ENCODE data around the gene LRRN2. TPM values are rescaled to one million over a fixed set of nuclear protein-coding genes. Genes with fewer than 3 reads are reported as not detected.

Gene LRRN2
- total and polyA plus RNA-seq, 2 of the 8 experiments (the other 6 are each of a cell fraction or from before 2014, with no cell fraction given): 1.8 to 2.3 TPM

- Histone ChIP-seq H3K18ac (ENCODE audit: extremely low read depth, low read length) (no peak overlapping the region), H4K20me1 (replicated peaks in 1 of 2; ENCODE audit: control insufficient read depth in 1 of 2, insufficient read depth in 2 of 2, low read length in 2 of 2) (no peaks in the 10 kb centered on the region), H2BK15ac (ENCODE audit: low read length) (no peak overlapping the region), H3K27me3 (replicated peaks in 1 of 4; ENCODE audit: control insufficient read depth in 3 of 4, extremely low read depth in 1 of 4, insufficient read depth in 3 of 4, low read length in 3 of 4) (no peaks in the 10 kb centered on the region; a peak in 1 of 7 replicates), H2BK5ac (ENCODE audit: low read depth, low read length) (no peak overlapping the region), H3K9me3 (ENCODE audit: insufficient read depth in 2 of 2, low read depth in 1 of 2, low read length in 1 of 2) (no peaks in the 10 kb centered on the region), H2BK20ac (ENCODE audit: low read length) (no peak overlapping the region), H3K79me2 (ENCODE audit: control insufficient read depth in 1 of 2, insufficient read depth in 2 of 2, low read length in 2 of 2) (no peaks in the 10 kb centered on the region), H3K79me1 (ENCODE audit: low read depth, low read length) (no peaks in the 10 kb centered on the region), H3K56ac (replicated peaks; ENCODE audit: insufficient read length, low read depth, low read length) (no peak overlapping the region), H4K8ac (ENCODE audit: extremely low read depth, insufficient read depth, low read length) (no peak overlapping the region), H3K23ac (ENCODE audit: insufficient read length) (no peak overlapping the region), H4K91ac (replicated peaks; ENCODE audit: insufficient read length, low read length) (no peak overlapping the region), H2AFZ (ENCODE audit: low read length) (no peak overlapping the region), H3K27ac (ENCODE audit: low read depth, low read length) (no peak overlapping the region), H3K23me2 (ENCODE audit: low read depth, low read length) (no peaks in the 10 kb centered on the region), H3K4ac (replicated peaks; ENCODE audit: insufficient read length, low read depth, low read length) (no peak overlapping the region), H3K14ac (ENCODE audit: insufficient read length) (no peak overlapping the region), H4K5ac (ENCODE audit: insufficient read length, low read depth, low read length) (no peak overlapping the region), H3K4me1 (replicated peaks in 1 of 4; ENCODE audit: control insufficient read depth in 3 of 4, insufficient read depth in 4 of 4, low read length in 3 of 4) (peaks cover 0 to 3% (median 0%) of the 10 kb centered on the region in 4 experiments; a peak in 2 of 7 replicates), H3K4me2 (ENCODE audit: insufficient read depth in 1 of 2, low read depth in 2 of 2, low read length in 2 of 2) (no peak overlapping the region), H3K9ac (replicated peaks in 1 of 4; ENCODE audit: extremely low read depth in 1 of 4, low read depth in 3 of 4, low read length in 3 of 4) (no peak overlapping the region), H2AK5ac (ENCODE audit: low read depth, low read length) (no peak overlapping the region), H3K36me3 (ENCODE audit: control insufficient read depth in 2 of 4, insufficient read depth in 4 of 4, low read length in 3 of 4) (no peaks in the 10 kb centered on the region), H2BK12ac (ENCODE audit: low read depth, low read length) (no peak overlapping the region), H3K4me3 (ENCODE audit: extremely low read depth in 1 of 4, insufficient read depth in 2 of 4, low read depth in 3 of 4, low read length in 4 of 4) (no peak overlapping the region), H2BK120ac (replicated peaks; ENCODE audit: low read depth, low read length) (no peak overlapping the region)
- CTCF ChIA-PET (ENCODE audit: partially characterized antibody): interaction anchor here (0.6 to 5.0 kb wide), 7 partner anchors 9 to 357 kb away, joined by 3 to 40 read pairs (median 4); no protein-coding TSS in a partner anchor
- WGBS, 2 experiments (ENCODE audit: extremely low coverage in 1 of 2, insufficient coverage in 1 of 2, insufficient read length in 1 of 2, insufficient replicate concordance in 2 of 2, low coverage in 1 of 2, low lambda C conversion rate in 2 of 2, missing lambda C conversion rate in 1 of 2): 89% methylated on average over 3 of the region's 3 CpGs; no CpG with 5 or more reads in 1 of the 2 experiments
- DNase-seq (ENCODE audit: low read depth in 1 of 2, low spot score in 2 of 2) (no peak), FAIRE-seq (no peak)
- TF ChIP-seq, protein P1, sequence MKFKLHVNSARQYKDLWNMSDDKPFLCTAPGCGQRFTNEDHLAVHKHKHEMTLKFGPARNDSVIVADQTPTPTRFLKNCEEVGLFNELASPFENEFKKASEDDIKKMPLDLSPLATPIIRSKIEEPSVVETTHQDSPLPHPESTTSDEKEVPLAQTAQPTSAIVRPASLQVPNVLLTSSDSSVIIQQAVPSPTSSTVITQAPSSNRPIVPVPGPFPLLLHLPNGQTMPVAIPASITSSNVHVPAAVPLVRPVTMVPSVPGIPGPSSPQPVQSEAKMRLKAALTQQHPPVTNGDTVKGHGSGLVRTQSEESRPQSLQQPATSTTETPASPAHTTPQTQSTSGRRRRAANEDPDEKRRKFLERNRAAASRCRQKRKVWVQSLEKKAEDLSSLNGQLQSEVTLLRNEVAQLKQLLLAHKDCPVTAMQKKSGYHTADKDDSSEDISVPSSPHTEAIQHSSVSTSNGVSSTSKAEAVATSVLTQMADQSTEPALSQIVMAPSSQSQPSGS (IDR thresholded peaks at IDR 0.05; ENCODE audit: low read length): no peak
- TF ChIP-seq SIN3A (conservative IDR thresholded peaks at IDR 0.05 in 1 of 2, IDR thresholded peaks at IDR 0.05 in 1 of 2; ENCODE audit: low read depth in 1 of 2, low read length in 2 of 2): no peak
- TF ChIP-seq BCL11A (IDR thresholded peaks at IDR 0.05; ENCODE audit: low read depth in 2 of 2, low read length in 2 of 2): no peak
- POLR2A ChIA-PET (ENCODE audit: partially characterized antibody): interaction anchor here (0.8 to 2.0 kb wide), 3 partner anchors 8 to 38 kb away, joined by 3 to 8 read pairs (median 3); no protein-coding TSS in a partner anchor
Measured at GRCh38 chr1:204611036-204611435, 74.5 kb downstream of the LRRN2 start.
